ENCODE data around the gene ULK4. TPM values are rescaled to one million over a fixed set of nuclear protein-coding genes. Genes with fewer than 3 reads are reported as not detected.

Gene ULK4
- total RNA-seq, 1 experiment from 2014 or later, result 8.7 TPM

DNA sequence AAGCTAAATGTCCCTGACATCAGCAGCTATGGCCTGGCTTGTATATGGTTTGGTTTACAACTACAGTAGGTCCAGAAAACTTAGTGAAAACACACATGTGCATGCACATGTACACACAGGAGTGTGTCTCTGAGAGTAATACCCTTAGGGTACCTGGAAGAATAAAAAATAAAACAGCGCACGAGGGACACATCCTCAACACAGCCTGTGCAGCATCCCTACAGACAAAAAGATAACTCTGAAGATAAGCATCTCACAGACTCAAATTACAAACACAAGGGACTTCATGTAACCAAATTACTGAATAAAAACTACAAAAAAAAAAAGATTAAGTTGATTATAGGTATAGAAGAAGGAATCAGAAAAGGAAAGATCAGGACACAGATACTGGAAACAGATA lies 653.8 kb downstream of the ULK4 start:
- no peaks in the 10 kb centered on the region for H4K20me1 ChIP-seq (ENCODE audit: insufficient read depth)
- no peak for DNase-seq
- H3K27ac ChIP-seq, result no peak overlapping the region
- ChIA-PET CTCF (no interaction called here), POLR2A (ENCODE audit: unreplicated experiment) (no interaction called here)
- H3K79me2 ChIP-seq (ENCODE audit: low read depth), result no peaks in the 10 kb centered on the region
- no peaks in the 10 kb centered on the region for H3K27me3 ChIP-seq (ENCODE audit: insufficient read depth, low read depth)
- no peaks in the 10 kb centered on the region for H3K9me2 ChIP-seq (ENCODE audit: insufficient read depth)
- H3K4me3 ChIP-seq, result no peak overlapping the region
- H3F3A ChIP-seq (ENCODE audit: insufficient read depth, low read depth), result no peaks in the 10 kb centered on the region
- H3K9me3 ChIP-seq (ENCODE audit: insufficient read depth, low read depth), result no peaks in the 10 kb centered on the region
- H2AFZ ChIP-seq, result no peak overlapping the region
- H3K36me3 ChIP-seq (ENCODE audit: low read depth), result no peaks in the 10 kb centered on the region
- intact Hi-C loops (cut with micrococcal nuclease; ENCODE audit: unreplicated experiment), result no loop called here
- TF ChIP-seq EZH2 (IDR thresholded peaks at IDR 0.05; ENCODE audit: low read depth), result no peak
- TF ChIP-seq, protein P1, sequence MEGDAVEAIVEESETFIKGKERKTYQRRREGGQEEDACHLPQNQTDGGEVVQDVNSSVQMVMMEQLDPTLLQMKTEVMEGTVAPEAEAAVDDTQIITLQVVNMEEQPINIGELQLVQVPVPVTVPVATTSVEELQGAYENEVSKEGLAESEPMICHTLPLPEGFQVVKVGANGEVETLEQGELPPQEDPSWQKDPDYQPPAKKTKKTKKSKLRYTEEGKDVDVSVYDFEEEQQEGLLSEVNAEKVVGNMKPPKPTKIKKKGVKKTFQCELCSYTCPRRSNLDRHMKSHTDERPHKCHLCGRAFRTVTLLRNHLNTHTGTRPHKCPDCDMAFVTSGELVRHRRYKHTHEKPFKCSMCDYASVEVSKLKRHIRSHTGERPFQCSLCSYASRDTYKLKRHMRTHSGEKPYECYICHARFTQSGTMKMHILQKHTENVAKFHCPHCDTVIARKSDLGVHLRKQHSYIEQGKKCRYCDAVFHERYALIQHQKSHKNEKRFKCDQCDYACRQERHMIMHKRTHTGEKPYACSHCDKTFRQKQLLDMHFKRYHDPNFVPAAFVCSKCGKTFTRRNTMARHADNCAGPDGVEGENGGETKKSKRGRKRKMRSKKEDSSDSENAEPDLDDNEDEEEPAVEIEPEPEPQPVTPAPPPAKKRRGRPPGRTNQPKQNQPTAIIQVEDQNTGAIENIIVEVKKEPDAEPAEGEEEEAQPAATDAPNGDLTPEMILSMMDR (conservative IDR thresholded peaks at IDR 0.05), result no peak
- H3K4me2 ChIP-seq, result no peak overlapping the region
- no TSS peak for BruUV-seq (replicated peaks)
- H3K4me1 ChIP-seq (replicated peaks; ENCODE audit: insufficient read depth), result no peaks in the 10 kb centered on the region

DNA sequence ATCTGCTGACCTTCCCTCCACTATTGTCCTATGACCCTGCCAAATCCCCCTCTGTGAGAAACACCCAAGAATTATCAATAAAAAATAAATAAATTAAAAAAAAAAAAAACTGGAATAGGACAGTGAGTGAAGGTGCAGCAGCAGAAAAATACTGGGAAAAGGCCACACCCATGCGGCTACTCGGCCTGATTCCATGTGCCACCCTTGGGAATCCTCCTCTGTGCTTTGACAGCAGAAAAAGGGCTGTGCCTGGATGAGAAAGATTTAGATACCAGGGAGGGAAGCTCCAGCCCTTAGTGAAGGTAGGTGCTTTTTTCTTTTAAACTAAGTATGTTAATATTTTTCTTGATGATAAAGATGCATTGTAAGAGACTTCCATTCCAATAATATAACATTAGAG lies 654.8 kb downstream of the ULK4 start:
- BruUV-seq (replicated peaks), result no TSS peak
- intact Hi-C loops (cut with micrococcal nuclease; ENCODE audit: unreplicated experiment), result no loop called here
- Histone ChIP-seq H3K79me2 (ENCODE audit: low read depth) (no peaks in the 10 kb centered on the region), H3K36me3 (ENCODE audit: low read depth) (no peaks in the 10 kb centered on the region), H3K4me2 (no peak overlapping the region), H3K27me3 (ENCODE audit: insufficient read depth, low read depth) (no peaks in the 10 kb centered on the region), H3K9me2 (ENCODE audit: insufficient read depth) (no peaks in the 10 kb centered on the region), H3K4me3 (no peak overlapping the region), H3K4me1 (replicated peaks; ENCODE audit: insufficient read depth) (no peaks in the 10 kb centered on the region), H3F3A (ENCODE audit: insufficient read depth, low read depth) (no peaks in the 10 kb centered on the region), H3K27ac (no peak overlapping the region), H3K9me3 (ENCODE audit: insufficient read depth, low read depth) (no peaks in the 10 kb centered on the region), H2AFZ (no peak overlapping the region), H4K20me1 (ENCODE audit: insufficient read depth) (no peaks in the 10 kb centered on the region)
- no peak for DNase-seq
- TF ChIP-seq, protein P1 (conservative IDR thresholded peaks at IDR 0.05), result no peak
- no peak for TF ChIP-seq EZH2 (IDR thresholded peaks at IDR 0.05; ENCODE audit: low read depth)
- ChIA-PET CTCF (no interaction called here), POLR2A (ENCODE audit: unreplicated experiment) (no interaction called here)

DNA sequence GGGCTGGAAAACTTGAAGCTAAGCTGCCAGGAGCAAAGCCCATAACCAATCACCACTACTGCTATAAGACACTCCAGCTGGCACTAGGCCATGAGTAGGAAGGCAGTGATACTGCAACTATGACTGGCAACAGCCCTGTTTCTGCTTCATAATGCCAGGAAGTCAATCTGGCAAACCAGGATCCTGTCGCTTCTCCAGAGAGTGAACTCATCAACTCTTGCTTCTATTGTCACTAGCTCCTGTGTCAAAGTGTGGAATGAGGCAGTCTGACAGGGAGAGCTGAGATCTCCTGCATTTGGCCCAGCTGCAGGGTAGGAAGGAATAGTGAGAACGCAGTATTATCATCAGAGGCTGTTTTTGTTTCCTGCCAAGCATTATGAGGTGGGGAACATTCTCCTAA lies 657.3 kb downstream of the ULK4 start:
- Histone ChIP-seq H3K4me2 (no peak overlapping the region), H3K4me3 (no peak overlapping the region), H3K27ac (no peak overlapping the region), H3K9me2 (ENCODE audit: insufficient read depth) (no peaks in the 10 kb centered on the region), H3K79me2 (ENCODE audit: low read depth) (no peaks in the 10 kb centered on the region), H3K9me3 (ENCODE audit: insufficient read depth, low read depth) (no peaks in the 10 kb centered on the region), H3F3A (ENCODE audit: insufficient read depth, low read depth) (no peaks in the 10 kb centered on the region), H3K4me1 (replicated peaks; ENCODE audit: insufficient read depth) (peaks cover 9% of the 10 kb centered on the region), H3K36me3 (ENCODE audit: low read depth) (no peaks in the 10 kb centered on the region), H3K27me3 (ENCODE audit: insufficient read depth, low read depth) (no peaks in the 10 kb centered on the region), H4K20me1 (ENCODE audit: insufficient read depth) (no peaks in the 10 kb centered on the region), H2AFZ (no peak overlapping the region)
- ChIA-PET CTCF (interaction anchor here (0.6 kb wide), 1 partner anchor 36 kb away, joined by 3 read pairs; no protein-coding TSS in a partner anchor), POLR2A (ENCODE audit: unreplicated experiment) (interaction anchor here (0.6 kb wide), 1 partner anchor 768 kb away, joined by 3 read pairs; no protein-coding TSS in a partner anchor)
- intact Hi-C loops (cut with micrococcal nuclease; ENCODE audit: unreplicated experiment), result no loop called here
- BruUV-seq (replicated peaks), result no TSS peak
- DNase-seq, result peak in 1 of 2 experiments; percentile 2
- TF ChIP-seq EZH2 (IDR thresholded peaks at IDR 0.05; ENCODE audit: low read depth), result no peak
- TF ChIP-seq, protein P1 (conservative IDR thresholded peaks at IDR 0.05), result no peak
